Left colon (tissue), 2 donors: ENCODE data around the gene CTAG1B. TPM values are rescaled to one million over a fixed set of nuclear protein-coding genes. Genes with fewer than 3 reads are reported as not detected.
A peak's percentile ranks its signal among the peaks of the same experiment; 100 is the strongest.
"Not testable (repeated sequence)": the region's sequence is repeated elsewhere in the genome, so short reads cannot be mapped to it uniquely, and the experiment has no call there.

Experiments used
- ATAC-seq: fragments of 200-7000 bp; cut with Tn5 transposase; one replicate; pipeline ENCODE4 v1.9.1; 2020; ENCODE audit warnings: mild to moderate bottlenecking, moderate library complexity
- DNase-seq, 2 donors: peaks; one replicate each; pipeline ENCODE4 v3.0.0-alpha.2; 2020
- intact Hi-C, 2 donors: fragments of 100-400 bp; cut with DNase I in 1 of 2; cut with micrococcal nuclease in 1 of 2; formaldehyde crosslinking; loops; one replicate each; pipeline versions ENCODE4 v1.11.2 to v1.14.0; 2022; cut with DNase I, micrococcal nuclease
- total RNA-seq, 2 donors: library from RNA; stranded (reverse); fragmentation: NEBNext Ultra II Directional; extraction: Animal tissue kit (Norgen Biotek cat#: 25700); gene quantifications; one replicate each; pipeline ENCODE4 v1.2.1, GENCODE V29; 2021
- donor health status: DM: no; HTN: no; CAD: no.
- donor health status: DM: yes; HTN: yes; CAD: no.

CTAG1B gene
- total RNA-seq, 2 donors from 2014 or later: not detected

DNA sequence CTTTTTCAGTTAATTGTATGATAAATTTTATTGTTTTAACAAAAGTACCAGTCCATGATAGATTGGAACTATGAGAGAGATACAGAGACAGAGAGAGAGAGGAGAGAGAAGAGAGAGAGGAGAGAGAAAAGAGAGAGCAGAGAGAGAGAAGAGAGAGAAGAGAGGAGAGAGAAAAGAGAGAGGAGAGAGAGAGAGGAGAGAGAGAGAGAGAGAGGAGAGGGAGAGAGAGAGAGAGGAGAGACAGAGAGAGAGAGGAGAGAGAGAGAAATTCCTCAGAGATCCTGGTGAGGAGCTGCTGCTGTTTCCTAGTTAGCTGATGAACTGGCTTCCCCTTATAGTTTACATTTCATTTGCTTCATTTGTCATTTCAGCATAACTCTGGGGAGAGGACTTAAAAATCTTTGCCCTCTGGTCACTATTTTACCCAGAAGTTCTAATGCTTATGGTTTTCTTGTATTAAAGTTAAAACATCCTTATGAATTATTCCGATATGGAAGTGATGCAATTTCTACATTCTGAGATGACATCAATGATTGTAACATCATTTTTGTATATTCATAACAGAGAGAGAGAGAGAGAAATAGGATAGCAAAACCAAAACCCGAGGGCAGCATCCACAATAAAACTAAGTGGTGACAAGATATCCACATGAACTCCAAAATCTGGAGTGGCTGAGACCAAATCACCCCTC, 23.4 kb downstream of the CTAG1B start:
- DNase-seq: no peak
- intact Hi-C loops: no loop called here
- no peak for ATAC-seq

DNA sequence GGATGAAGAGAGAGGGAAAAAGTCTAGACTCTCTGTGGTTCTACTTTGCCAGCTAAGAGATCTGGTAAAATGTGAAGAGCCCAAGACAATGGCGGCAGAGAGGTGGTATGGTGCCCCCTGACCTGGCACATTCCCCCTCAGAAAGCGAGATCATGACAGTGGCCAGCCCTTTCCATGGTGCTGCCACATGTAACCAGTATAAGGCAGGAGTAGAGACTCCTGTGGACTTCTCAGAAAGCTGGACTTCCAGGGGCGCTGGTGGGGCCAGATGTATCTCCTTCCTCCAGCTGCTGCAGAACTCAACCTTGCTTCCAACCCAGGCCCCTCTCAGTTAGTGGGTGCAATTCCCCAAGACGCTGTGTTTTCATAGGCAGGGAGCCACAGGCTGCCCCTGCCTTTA, 24.6 kb downstream of the CTAG1B start:
- DNase-seq (no peak), ATAC-seq (no peak)
- intact Hi-C loops: no loop called here

DNA sequence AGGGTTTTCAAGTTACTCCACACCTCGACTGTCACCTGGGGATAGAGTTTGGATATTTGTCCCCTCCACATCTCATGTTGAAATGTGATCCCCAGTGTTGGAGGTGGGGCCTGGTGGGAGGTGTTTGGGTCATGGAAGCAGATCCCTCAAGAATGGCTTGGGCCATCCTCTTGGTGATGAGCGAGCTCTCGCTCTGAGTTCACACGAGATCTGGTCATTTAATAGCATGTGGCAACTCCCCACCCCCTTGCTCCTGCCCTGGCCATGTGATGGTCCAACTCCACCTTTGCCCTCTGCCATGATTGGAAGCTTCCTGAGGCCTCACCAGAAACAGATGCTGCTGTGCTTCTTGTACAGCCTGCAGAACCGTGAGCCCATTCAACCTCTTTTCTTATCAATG, 25.9 kb downstream of the CTAG1B start:
- no peak for DNase-seq
- intact Hi-C loops: no loop called here
- ATAC-seq: no peak

DNA sequence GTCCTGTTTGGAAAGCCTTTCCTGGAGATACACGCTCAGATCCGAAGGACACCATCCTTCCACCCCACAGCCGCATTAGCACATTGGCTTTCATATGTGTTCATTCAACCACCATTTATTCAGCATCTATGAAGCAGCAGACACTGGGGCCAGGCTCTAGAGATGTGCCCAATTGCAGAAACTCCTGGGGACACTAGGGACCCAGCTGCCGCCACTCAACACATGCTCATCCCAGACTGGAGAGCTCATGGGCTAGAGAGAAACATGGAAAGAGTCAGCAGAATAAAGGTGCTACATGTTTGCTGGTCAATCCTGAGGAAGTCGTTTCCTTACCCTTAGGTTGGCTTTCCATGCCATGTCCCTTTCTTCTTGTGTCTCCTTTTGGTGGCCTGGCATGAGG, 26.6 kb downstream of the CTAG1B start:
- intact Hi-C loops: no loop called here
- ATAC-seq (no peak), DNase-seq (no peak)

DNA sequence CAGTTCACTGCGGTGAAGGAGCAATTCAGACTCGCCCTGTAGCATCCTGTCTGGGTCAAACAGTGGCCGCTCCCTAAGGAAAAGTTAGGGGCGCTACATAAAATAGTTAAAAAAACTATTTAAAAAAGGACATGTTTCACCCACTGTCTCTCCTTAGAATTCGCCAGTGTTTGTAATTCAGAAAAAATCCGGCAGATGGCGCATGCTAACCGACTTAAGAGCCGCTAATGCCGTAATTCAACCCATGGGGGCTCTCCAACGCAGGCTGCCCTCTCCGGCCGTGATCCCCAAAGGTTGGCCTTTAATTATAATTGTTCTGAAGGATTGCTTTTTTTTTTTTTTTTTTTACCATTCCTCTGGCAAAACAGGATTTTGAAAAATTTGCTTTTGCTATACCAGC, 28.7 kb downstream of the CTAG1B start:
- ATAC-seq, intact Hi-C loops: not testable (repeated sequence)

DNA sequence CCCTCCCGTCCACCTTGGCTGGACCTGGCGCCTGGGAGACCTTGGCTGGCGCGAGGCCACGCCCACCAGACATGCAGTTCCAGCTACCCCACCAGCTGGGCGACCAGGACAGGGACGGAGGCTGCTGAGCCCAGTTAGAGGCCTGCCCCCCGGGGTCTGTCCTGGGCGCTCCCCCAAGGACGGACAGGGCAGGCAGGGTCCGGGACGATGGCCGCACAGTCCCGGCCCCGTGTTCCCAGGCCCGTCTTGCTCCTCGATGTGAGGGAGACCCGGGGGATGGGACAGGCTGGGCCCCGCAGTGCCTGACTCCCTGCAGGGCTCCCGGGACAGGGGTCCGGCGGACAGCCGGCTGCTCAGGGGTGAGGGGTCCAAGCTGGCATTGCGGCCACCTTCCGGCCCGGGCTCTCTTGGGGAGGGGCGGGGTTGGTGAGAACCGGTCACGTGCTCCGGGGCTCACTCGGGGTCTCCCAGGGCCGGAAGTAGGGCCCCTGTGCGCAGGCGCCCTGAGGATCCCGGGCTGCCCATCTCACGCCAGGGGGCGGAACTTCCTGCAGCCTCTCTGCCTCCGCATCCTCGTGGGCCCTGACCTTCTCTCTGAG, 34.4 kb downstream of the CTAG1B start, which contains the start of gene CTAG1A:
Gene CTAG1A (plus strand): TSS at position 549 of the 599 bp plus-strand sequence. CDS start 74 bp downstream, outside the sequence.
- ATAC-seq, intact Hi-C loops, DNase-seq: not testable (repeated sequence)

More for the DNA sequence above, 28.7 kb downstream of the CTAG1B start:
- not testable (repeated sequence) for DNase-seq

DNA sequence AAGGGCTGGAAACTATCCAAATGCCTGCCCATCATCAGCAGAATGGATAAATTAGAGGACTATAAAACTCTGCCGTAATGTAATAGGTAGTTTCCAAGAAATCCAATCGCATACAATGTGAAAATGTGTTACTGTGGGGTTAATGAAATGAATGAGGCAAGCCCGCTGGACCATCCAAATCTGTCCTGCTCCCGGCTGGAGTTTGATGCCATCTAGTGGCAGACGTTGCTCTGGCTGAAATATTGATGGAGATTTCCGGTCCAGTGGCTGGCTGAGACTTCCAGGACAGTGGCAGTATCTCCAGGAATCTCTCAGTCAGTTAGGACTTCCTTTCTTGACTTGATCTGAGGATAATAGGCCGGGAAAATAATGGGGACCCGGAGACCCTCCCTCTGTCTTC, 36.1 kb downstream of the CTAG1B start:
- ATAC-seq, intact Hi-C loops, DNase-seq: not testable (repeated sequence)

DNA sequence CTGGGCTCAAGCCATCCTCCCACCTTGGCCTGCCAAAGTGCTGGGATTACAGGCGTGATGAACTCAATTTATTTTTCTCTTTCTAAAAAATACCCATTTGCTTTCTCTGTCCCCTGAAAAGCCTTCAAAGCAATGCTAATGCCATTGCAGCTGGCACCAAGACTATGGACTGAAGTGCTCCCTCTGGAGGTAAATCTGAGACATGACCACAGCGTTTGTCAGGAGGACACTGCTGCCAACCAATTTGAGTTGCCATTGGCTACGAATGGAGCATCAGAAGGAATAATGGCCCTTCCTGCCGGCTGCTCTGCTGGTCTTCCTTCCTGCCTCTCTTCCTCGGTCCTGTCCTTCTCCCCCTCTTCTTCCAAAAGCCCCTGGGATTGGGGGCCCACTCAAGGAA, 44.0 kb downstream of the CTAG1B start:
- ATAC-seq: peak; percentile 63

DNA sequence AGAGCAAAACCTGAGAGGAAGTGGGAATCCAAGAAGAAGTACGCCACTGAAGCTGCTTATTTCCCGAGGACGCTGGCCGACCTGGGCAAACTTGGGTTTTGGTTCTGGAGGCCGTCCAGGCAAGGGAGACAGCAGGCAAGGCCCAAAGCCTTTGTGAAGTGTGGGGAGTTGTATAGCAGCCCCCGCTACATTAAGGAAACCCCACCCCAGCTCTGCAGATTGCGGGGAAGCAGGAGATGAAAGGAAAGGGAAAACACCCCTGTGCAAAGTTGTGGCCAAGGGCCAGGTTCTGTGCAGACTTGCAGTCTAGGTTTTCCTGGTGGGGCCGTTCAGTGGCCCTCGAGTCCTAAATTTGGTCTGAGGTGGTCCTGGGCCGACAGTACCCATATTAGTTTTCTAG, 46.0 kb downstream of the CTAG1B start:
- ATAC-seq, DNase-seq, intact Hi-C loops: not testable (repeated sequence)

More for the DNA sequence above, 44.0 kb downstream of the CTAG1B start:
- intact Hi-C loops, DNase-seq: not testable (repeated sequence)

DNA sequence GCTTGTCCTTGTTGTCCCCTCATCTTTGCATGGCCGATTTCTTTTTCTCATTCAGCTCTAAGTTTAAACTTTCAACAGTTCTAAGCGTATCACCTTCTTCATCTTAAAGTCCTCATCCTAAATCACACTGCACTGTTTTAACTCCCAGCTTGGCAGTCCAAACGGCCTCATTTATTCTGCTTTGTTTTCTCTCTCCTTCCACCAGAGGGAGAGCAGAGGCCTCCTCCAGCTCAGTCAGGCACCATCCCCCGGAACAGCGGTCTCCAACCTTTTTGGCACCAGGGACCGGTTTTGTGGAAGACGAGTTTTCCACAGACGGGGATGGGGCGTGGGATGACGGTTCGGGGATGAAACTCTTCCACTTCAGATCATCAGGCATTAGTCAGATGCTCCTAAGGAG, 48.7 kb downstream of the CTAG1B start:
- intact Hi-C loops, ATAC-seq, DNase-seq: not testable (repeated sequence)

Other genes with a start within 250 kb of the CTAG1B start
- gene FLNA, start 244.6 kb downstream of the CTAG1B start, total RNA-seq: 100 to 1,000 TPM in 1 of 2 donors, 10 to 100 TPM in 1; 84.2 to 741 TPM
- 10 to 100 TPM; 31.9 to 33.1 TPM for gene EMD, start 240.0 kb downstream of the CTAG1B start, total RNA-seq
- gene RPL10, start 220.9 kb downstream of the CTAG1B start, total RNA-seq: 1,000 to 10,000 TPM; 2,262 to 2,406 TPM
- gene DNASE1L1, start 210.0 kb downstream of the CTAG1B start, total RNA-seq: 10 to 100 TPM; 23.4 to 26.8 TPM
- 10 to 100 TPM; 28.8 to 40.8 TPM for gene TAFAZZIN, start 207.7 kb downstream of the CTAG1B start, total RNA-seq
- 100 to 1,000 TPM; 100 to 105 TPM for gene ATP6AP1, start 190.6 kb downstream of the CTAG1B start, total RNA-seq
- 10 to 100 TPM; 63.3 to 65.0 TPM for gene GDI1, start 182.1 kb downstream of the CTAG1B start, total RNA-seq
- gene FAM50A, start 175.1 kb downstream of the CTAG1B start, total RNA-seq: 10 to 100 TPM; 44.4 to 56.7 TPM
- gene PLXNA3, start 161.0 kb downstream of the CTAG1B start, total RNA-seq: 10 to 100 TPM; 48.9 to 68.2 TPM
- 10 to 100 TPM in 1 of 2 donors, 1 to 10 TPM in 1; 9.8 to 11.5 TPM for gene LAGE3, start 140.0 kb downstream of the CTAG1B start, total RNA-seq
- gene UBL4A, start 132.7 kb downstream of the CTAG1B start, total RNA-seq: 10 to 100 TPM; 30.5 to 34.5 TPM
- gene SLC10A3, start 128.7 kb downstream of the CTAG1B start, total RNA-seq: 10 to 100 TPM; 23.8 to 30.0 TPM
- 10 to 100 TPM; 64.3 to 75.0 TPM for gene FAM3A, start 103.0 kb downstream of the CTAG1B start, total RNA-seq
- gene G6PD, start 72.4 kb downstream of the CTAG1B start, total RNA-seq: 10 to 100 TPM; 30.5 to 34.2 TPM
- gene IKBKG, start 71.7 kb downstream of the CTAG1B start, total RNA-seq: 10 to 100 TPM; 26.5 to 29.1 TPM
- not detected for gene CTAG1A, start 34.1 kb downstream of the CTAG1B start, total RNA-seq
- not detected for gene CTAG2, start 34.3 kb upstream of the CTAG1B start, total RNA-seq
- gene GAB3, start 131.8 kb upstream of the CTAG1B start, total RNA-seq: 1 to 10 TPM; 1.2 to 2.3 TPM
- gene DKC1, start 143.6 kb upstream of the CTAG1B start, total RNA-seq: 10 to 100 TPM; 25.6 to 41.6 TPM
- 10 to 100 TPM; 24.6 to 26.9 TPM for gene MPP1, start 186.2 kb upstream of the CTAG1B start, total RNA-seq
- not detected for gene SMIM9, start 215.4 kb upstream of the CTAG1B start, total RNA-seq